GM19452 (cell line): Measurements from ENCODE around the gene PAEP.

Source experiments
- ATAC-seq: cut with Tn5 transposase; IDR thresholded peaks from one replicate; pipeline ENCODE4 v1.9.1; 2021; ENCODE audit not compliant: unreplicated experiment

PAEP gene

DNA sequence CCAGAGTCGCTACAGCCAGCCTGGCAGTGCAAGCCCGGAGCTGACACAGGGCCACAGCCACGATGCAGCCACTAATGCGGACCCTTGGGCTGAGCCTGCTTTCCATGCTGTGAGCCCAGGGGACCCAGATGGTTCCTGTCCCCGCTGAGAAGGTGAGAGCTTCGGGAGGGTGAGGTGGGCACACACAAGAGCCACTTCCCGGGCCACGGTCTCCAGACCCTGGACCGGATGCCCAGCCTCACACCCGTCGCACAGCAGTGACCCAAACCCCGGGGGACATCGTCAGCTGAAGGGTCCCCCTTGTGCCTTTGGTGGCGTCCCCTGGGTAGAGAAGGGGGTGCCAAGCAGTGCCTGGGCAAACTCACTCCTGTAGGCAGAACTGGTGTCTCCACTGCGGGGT lies 13.4 kb downstream of the PAEP start:
- no peak for ATAC-seq

DNA sequence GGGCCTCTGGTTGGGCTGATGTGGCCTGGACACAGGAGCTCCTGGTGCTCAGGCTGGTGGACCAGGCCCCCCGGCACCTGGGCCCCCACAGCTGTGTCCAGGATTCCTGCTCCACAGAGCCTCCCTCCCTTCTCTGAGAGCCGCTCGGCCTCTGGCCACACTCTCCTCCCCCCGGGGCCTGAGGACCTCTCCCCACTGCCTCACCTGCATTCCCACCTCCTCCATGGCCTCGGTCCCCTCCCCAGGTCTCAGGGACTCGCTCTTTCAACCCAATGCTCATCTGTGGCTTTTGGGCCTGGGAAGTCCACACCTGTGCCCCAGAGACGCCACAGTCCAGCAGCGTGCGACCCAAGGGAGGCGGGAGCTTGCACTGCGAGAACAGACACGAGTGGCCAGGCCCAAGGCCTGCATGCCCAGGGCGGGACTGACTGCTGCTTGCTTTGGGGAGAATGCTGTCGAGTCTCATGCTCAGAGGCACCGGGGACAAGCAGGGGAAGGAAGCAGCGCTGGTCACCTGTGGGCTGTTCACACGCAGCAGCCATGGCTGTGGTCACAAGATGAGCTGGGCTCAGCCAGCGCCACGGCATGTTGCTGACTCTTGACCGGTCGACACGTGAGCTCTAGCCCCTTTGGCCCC lies 14.6 kb downstream of the PAEP start:
- no peak for ATAC-seq

DNA sequence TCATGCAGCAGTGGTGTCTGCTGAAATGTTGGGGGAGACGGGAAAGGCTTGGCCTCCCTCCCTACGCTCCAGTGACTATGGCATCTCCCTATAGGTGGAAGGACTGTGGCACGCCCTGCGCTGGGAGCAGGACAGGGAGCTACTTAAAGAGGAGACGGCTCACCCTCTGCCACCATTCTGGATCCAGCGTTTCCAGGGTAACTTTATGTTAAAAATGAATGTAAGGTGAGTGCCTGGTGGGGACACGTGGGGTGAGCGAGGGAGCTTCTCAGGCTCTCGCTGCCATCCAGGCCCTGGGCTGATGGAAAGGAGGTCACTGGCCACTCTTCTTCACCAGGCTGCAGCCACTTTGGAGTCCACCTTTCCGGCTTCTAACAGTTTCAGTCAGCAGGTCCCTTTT lies 15.7 kb downstream of the PAEP start:
- no peak for ATAC-seq

DNA sequence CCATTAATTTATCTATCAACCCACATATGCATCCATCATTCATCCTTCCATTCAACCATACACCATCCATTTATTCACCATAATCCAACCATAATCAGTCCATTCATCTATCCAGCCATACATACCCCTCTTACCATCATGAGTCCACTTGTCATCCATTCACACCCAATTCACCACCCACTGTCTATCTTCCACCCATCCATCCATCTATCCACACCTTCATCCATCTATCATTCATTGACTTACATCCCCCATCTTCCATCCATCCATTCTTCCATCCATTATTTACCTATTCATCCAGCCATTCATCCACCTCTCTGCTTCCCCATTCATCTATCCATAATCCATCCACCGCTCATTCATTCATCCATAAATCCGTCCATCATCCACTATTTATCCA lies 17.8 kb downstream of the PAEP start:
- ATAC-seq, result no peak

DNA sequence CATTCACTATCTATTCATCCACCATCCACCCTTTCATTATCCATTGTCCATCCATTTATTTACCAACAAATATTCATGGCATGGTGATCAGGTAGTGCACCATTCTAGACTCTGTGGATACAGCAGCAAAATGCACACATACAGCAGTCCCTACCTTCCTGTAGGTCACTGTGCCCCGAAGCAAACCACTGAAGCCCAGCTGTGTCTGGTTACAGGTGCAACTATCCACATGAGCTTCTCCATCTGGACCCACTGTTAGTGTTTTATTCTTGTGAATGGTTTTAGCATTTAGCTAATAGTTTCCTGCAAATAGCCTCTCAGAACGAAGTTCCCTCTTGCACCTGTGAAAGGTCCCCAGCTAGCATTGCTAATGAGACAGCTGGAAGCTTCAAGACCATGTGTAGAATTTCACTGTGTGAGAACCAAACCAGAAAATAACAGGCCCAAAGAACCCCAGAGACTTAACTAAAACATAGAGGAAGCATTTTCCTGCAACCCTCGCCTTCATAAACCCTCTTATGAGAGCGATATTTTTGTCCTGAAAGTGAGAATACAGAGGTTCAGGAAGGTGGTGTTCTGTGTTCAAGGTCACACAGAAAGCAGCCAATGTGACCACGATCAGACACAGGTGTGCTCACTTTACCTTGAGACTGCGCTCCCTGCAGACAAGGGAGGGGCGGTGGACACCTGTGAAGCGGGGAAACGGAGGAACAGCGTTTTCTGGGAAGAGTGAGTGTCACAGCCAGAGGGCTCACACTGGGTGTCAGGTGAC lies 18.5 kb downstream of the PAEP start:
- ATAC-seq, result no peak

DNA sequence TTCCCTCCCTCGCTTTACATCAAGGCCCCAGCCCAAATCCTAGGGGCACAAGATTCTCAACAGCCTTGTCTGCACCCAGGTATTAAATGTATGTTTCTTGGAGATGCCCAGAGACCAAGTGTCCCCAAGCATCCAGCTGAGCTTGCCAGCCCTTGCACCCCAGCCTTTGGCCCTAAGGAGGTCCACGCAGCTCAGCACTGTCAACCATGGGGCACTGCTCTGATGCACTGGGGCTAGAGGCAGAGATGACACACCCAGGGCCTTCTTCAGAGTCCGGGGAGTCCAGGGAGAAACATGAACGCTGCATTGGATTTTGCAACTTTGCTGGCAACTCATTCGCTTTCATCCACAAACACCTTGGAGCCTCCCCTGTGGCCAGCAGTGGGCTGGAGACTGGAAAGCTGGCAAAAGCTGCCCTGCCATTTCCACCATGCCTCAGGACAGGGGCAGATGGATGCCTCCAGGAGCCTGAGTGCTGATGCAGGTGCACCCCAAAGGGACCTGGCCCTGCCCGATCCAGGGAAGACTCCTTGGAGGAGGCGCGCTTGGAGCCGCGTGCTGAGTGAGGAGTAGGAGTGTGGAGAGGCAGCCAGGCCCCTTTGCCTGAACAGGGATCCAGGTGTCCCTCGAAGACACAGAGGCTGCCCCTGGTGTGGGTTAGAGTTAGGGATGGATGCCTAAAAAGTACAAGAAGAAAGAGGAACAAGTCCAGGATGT lies 19.3 kb downstream of the PAEP start:
- ATAC-seq, result no peak

DNA sequence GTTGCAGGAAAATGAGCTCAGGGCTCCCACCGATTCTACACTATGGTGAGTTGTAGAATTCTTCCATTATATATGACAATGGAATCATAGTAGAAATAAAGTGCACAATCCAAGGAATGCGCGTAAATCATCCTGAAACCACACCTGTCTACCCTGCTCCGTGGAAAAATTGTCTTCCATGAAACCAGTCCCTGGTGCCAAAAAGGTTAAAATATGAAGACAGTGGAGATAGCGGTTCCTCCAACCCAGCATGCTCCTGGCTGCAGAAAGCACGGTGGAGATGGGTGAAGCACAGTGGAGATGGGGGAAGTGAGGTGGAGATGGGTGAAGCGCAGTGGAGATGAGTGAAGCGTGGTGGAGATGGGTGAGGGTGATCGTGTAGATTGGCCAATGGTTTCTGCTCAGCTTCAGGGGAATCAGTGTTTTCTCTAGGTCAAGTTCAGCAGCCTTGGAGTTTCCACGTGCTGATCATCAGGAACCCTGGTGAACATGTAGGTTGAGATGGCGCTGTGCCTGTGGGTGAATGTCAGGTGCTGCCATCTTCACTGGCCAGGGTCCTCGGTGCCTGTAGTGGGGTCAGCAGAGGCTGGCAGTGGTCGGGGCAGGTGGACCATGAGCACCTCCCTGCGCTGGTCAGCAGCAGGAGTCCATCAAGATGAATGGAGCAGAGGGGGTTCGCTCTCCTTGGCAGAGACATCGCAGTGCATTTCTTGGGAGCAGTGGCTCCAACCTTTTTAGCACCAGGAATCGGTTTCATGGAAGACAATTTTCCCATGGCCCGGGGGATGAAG lies 20.3 kb downstream of the PAEP start:
- no peak for ATAC-seq

DNA sequence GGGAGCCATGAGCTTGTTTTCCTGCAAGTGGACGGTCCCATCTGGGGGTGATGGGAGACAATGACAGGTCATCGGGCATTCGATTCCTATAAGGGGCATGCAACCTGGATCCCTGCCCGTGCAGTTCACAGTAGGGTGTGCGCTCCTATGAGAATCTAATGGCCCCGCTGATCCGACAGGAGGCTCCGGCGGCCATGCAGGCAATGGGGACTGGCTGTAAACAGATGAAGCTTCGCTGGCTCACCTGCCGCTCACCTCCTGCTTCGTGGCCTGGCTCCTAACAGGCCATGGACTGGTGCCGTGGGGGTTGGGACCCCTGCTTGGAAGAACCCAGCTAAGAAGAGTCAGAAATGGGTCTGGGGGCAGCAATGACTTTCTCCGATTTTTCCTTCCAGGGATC lies 21.0 kb downstream of the PAEP start:
- no peak for ATAC-seq

DNA sequence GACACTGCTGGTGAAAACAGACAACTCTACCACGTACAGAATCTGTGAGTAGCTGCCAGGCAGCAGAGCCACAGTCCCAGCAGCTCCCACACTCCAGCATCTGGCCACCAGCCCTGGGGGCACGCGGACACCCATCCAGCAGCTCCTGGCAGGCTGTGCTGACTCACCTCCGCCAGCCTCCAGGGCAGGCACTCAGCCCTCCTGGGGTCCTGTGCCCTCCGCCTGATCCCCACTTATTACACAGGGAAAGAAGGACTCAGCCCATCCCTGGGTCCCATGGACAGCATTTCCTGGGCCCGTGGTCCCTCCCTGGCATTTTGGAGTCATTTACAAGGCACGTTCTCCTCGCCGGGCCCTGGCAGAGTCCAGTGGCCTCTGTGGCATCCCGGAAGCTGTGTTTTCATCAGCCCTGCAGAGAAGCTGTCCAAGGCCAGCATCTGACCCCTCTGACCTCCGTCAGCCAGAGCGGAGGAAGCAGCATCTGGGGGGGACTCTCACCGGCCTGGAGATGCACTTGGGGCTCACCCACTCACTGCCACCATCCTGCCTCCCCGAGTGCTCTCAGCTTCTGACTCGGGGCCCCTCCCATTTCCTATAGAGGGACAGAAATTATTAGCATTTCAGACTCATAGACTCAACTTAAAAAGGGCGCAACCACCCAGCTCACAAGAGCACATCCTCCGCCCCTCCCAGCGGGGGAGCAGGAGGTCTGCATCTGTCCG lies 21.6 kb downstream of the PAEP start:
- ATAC-seq, result no peak

DNA sequence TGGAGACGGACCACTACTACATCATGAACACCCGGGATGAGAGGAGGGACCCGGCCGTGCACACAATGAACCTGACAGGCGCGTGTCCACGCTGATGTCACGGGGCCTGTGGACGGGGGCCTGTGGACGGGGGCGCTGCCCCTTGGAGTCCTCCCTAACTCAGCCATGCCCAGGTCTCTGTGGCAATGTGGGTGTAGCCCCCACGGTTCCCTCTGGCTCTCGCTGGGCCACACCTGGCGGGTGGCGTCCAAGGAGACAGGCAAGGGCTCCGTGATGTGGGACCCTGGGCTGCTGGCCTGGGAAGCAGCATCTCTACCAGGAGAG lies 22.1 kb downstream of the PAEP start:
- no peak for ATAC-seq

DNA sequence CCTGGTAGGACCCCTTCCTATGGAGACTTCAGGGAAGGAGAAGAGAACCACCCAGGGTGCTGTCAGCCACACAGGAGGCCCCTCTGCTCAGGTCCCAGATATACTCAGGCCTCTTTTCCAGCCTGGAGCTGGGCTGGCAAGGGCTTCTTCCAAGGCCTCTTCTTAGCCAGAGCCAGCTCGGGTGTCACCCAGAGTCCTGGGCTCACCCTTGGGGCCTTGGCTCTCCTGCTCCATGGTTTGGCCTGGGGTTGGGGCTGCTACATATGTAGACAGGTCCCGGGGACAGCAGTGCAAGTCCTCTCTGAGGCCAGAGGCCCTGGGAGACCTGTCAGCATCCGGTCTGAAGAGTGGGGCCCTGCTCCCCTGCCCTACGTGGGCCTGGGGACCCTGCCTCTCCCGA lies 22.8 kb downstream of the PAEP start:
- no peak for ATAC-seq

DNA sequence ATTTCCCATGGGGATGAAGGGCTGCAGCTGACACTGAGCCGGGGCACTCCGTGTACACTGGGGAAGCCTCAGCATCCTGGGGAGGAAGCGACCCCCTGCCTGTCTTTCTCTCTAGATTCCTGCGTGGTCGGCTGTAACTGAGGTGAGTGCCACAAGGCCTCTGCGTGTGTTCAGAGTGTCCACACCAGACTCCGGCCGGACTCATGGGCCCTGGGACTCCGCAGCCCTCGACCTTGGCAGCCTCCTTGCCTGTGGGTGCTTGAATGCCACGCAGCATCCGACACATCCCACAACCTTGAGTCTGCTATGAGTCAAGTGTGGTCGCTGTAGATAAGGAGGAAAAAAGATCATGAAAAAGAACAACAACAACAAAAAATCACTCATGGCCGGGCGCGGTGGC lies 23.4 kb downstream of the PAEP start:
- no peak for ATAC-seq

DNA sequence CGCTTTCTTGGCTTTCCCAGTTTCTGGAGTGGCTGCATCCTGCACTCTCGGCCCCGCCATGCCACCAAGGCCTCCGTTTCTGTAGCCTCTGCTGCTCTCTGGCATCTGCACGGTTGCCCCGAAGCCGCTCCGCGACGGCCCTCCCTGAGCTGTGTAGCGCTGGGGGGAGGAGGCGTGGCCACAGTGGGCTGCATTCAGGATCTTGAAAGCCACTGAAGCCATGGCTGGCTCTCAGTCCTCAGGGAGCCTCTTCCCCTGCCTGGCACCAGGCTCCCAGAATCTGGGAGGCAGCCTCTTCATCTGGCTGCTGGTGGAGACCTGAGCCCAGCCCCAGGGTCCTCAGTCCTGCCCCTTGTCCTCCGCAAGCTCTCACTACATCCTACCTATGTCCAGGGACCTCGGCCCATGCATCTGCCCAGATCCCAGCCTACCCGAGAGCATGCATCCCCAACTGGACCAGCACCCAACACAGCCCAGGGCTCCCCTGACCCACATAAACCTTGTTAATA lies 25.1 kb downstream of the PAEP start:
- no peak for ATAC-seq

DNA sequence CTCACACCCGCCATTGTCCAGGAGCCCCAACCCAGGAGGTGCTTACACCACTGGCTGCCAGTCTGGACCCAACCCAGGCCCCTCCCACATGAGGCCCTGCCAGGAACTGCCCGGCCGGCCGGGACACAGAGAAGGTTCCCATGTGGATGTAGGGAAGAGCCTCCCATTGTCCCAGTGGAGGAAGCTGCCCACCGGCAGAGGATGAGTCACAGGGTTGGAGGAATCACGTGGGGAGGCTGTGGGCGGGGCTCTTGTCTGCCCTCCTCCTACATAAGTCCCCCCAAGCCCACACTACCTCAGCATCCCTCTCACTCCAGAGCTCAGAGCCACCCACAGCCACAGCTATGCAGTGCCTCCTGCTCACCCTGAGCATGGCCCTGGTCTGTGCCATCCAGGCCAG lies 26.1 kb downstream of the PAEP start:
- ATAC-seq, result no peak

DNA sequence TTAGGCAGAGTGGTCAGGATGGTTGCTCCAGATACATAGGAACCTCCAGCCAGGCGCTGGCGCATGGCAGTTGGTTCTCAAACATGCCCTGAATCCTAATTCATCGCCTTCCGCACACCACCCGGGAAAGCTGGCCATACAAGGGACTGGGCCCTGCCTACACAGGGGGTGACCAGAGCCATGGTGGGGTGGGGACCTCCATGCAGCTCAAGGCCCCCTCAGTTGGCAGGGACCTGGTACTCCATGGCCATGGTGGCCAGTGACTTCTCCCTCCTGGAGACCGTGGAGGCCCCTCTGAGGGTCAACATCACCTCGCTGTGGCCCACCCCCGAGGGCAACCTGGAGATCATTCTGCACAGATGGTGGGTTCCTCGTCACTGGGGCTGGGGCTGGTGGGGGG lies 26.8 kb downstream of the PAEP start:
- ATAC-seq, result no peak

DNA sequence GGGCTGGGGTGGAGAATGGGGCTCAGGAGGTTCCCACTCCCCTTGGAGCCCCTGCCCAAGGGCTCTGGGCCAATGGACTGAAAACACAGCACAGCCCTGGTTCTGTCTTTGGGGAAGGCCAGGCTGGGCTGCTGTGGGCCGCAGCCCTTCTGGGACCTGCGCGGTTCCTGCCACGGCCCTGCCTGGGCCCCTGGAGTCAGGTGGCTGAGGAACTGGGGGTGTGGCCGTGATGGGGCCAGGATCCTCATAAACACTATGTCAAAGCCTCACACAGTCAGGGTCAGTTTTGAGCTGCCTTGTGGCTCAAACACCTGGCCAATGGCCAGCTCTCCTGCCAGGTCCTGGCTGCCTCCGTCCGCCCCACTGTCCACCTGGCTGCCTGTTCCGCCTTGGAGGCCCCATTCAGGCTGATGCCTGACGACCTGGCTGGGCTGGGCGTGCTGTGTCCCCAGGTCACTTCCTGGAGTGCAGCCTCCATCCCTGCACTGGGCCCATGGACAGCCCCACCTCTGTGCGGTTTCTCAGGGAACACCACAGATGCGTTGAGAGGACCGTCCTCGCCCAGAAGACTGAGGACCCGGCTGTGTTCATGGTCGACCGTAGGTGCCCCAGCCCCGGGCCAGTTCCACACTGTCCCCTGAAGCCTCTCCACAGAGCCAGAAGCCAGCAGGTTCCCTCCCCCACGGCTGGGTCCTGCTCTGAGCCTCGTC lies 27.5 kb downstream of the PAEP start:
- no peak for ATAC-seq

DNA sequence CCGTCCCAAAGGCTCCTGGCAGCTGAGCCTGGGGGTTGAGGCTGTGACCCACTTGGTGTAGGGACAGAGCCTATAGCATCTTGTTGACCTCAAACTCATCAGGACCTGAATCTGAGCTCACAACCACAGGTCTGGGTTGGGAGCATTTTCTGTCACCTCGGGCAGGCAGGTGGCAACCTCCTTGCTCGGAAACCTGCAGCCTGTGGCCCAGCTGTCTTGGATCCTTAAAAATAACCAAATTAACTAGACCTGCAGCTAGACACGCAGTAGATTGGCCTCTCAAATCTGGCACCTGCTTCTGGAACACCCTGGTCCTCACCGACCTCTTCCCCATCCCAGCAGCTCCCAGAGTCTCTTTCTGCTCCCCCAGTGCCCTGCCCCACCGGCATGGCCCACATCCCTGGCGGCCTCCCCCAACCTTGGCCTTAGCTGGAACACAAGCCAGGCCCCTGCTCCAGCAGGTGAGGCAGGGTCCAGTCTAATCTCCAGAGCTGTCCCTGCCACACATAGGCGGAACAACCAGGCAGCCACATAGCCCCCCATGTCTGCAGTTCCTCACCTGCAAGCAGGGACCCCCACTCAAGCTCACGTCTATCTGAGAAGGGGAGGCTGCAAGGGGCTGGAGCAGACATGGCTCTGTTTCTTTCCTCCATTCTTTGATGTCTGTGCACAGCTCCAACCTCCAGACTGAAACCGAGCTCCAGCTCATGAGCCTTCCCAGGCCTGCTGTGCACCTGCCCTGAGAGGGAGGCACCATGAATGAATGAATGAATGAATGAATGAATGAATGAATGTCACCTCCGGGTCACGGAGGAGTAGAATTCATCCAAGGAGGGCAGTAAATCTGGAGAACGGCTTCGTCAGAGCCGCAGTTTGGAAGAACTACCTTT lies 28.3 kb downstream of the PAEP start:
- ATAC-seq, result no peak

DNA sequence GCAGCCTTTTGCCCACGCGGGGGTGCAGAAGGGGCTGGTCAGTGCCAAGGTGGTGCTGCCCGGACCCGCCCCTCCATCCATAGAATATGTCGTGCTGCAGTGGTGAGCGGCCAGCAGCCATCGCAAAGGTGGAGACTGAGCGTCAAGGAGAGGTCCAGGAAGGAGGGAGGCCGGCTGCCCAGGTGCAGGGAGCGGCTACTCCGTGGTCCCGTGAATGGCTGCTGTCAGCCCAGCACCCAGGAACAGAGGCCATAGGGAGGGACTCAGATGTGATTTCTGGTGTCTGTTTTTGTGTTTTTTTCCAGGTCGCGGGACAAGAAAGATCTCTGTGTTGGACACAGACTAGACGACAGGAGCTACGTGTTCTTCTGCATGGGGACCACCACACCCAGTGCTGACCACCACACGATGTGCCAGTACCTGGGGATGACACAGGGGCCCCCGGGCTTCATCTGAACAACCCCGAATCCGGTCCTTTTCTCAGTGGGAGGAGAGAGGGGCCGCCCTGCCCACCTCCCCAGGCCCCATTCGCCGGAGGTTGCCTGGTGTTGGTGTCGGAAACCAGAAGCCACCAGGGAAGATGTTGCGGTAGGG lies 29.0 kb downstream of the PAEP start:
- ATAC-seq, result no peak
